ENCODE data around the gene POLR1A. TPM values are rescaled to one million over a fixed set of nuclear protein-coding genes. Genes with fewer than 3 reads are reported as not detected.

The POLR1A gene
- total RNA-seq, 1 experiment from 2014 or later = 19.4 TPM

- H2AFZ ChIP-seq (ENCODE audit: low read length) = no peak overlapping the region
- no peak overlapping the region for H3K9ac ChIP-seq (ENCODE audit: low read length)
- H3K79me2 ChIP-seq (ENCODE audit: low read length) = no peaks in the 10 kb centered on the region
- no peak for DNase-seq
- no peak overlapping the region for H3K4me2 ChIP-seq (ENCODE audit: low read depth, low read length, poor library complexity, severe bottlenecking)
- H3K9me3 ChIP-seq (ENCODE audit: low read length) = no peaks in the 10 kb centered on the region
- peaks cover 50% of the 10 kb centered on the region; the same call in 1 of the 2 replicates for H3K36me3 ChIP-seq (ENCODE audit: insufficient read depth, low read length)
- H3K9me2 ChIP-seq (replicated peaks; ENCODE audit: insufficient read depth, low read length) = no peaks in the 10 kb centered on the region
- no peaks in the 10 kb centered on the region for H3K4me1 ChIP-seq (ENCODE audit: low read length)
- no peak overlapping the region for H3K27ac ChIP-seq (ENCODE audit: low read length)
- H3K27me3 ChIP-seq (ENCODE audit: low read length) = no peaks in the 10 kb centered on the region
- H3K4me3 ChIP-seq (ENCODE audit: low read length) = no peak overlapping the region
- H4K20me1 ChIP-seq (ENCODE audit: insufficient read depth, low read depth, low read length) = 0 out of 2 replicates have a peak, but pooled peaks cover 3% of the 10 kb centered on the region
These were observed 74.5 kb downstream of the POLR1A start for GRCh38 chr2:86031151-86031550.

- Histone ChIP-seq H3K9ac (ENCODE audit: low read length) (no peak overlapping the region), H3K4me1 (ENCODE audit: low read length) (no peaks in the 10 kb centered on the region), H3K9me3 (ENCODE audit: low read length) (no peaks in the 10 kb centered on the region), H3K4me2 (ENCODE audit: low read depth, low read length, poor library complexity, severe bottlenecking) (no peak overlapping the region), H3K27me3 (ENCODE audit: low read length) (no peaks in the 10 kb centered on the region), H3K9me2 (replicated peaks; ENCODE audit: insufficient read depth, low read length) (no peaks in the 10 kb centered on the region), H3K79me2 (ENCODE audit: low read length) (no peaks in the 10 kb centered on the region), H2AFZ (ENCODE audit: low read length) (no peak overlapping the region), H4K20me1 (ENCODE audit: insufficient read depth, low read depth, low read length) (0 out of 2 replicates have a peak, but pooled peaks cover 3% of the 10 kb centered on the region), H3K4me3 (ENCODE audit: low read length) (no peak overlapping the region), H3K27ac (ENCODE audit: low read length) (no peak overlapping the region), H3K36me3 (ENCODE audit: insufficient read depth, low read length) (peaks cover 55% of the 10 kb centered on the region; the same call in 1 of the 2 replicates)
- DNase-seq = no peak
These were observed 75.8 kb downstream of the POLR1A start for GRCh38 chr2:86029873-86030272.

- Histone ChIP-seq H4K20me1 (ENCODE audit: insufficient read depth, low read depth, low read length) (0 out of 2 replicates have a peak, but pooled peaks cover under 1% of the 10 kb centered on the region), H3K27ac (ENCODE audit: low read length) (no peak overlapping the region), H3K4me3 (ENCODE audit: low read length) (no peak overlapping the region), H3K4me1 (ENCODE audit: low read length) (no peaks in the 10 kb centered on the region), H2AFZ (ENCODE audit: low read length) (no peak overlapping the region), H3K4me2 (ENCODE audit: low read depth, low read length, poor library complexity, severe bottlenecking) (no peak overlapping the region), H3K79me2 (ENCODE audit: low read length) (no peaks in the 10 kb centered on the region), H3K9ac (ENCODE audit: low read length) (no peak overlapping the region), H3K27me3 (ENCODE audit: low read length) (no peaks in the 10 kb centered on the region), H3K9me2 (replicated peaks; ENCODE audit: insufficient read depth, low read length) (no peaks in the 10 kb centered on the region), H3K36me3 (ENCODE audit: insufficient read depth, low read length) (peaks cover 58% of the 10 kb centered on the region; the same call in 1 of the 2 replicates), H3K9me3 (ENCODE audit: low read length) (no peaks in the 10 kb centered on the region)
- no peak for DNase-seq
These were observed 76.8 kb downstream of the POLR1A start for GRCh38 chr2:86028766-86029381.

GRCh38 chr2:86027922-86028765 lies 77.5 kb downstream of the POLR1A start:
- H3K79me2 ChIP-seq (ENCODE audit: low read length) = no peaks in the 10 kb centered on the region
- H3K4me1 ChIP-seq (ENCODE audit: low read length) = no peaks in the 10 kb centered on the region
- no peaks in the 10 kb centered on the region for H4K20me1 ChIP-seq (ENCODE audit: insufficient read depth, low read depth, low read length)
- no peak overlapping the region for H3K27ac ChIP-seq (ENCODE audit: low read length)
- H3K36me3 ChIP-seq (ENCODE audit: insufficient read depth, low read length) = peaks cover 59% of the 10 kb centered on the region; the same call in 1 of the 2 replicates
- no peak for DNase-seq
- no peak overlapping the region for H3K4me3 ChIP-seq (ENCODE audit: low read length)
- no peak overlapping the region for H3K9ac ChIP-seq (ENCODE audit: low read length)
- no peaks in the 10 kb centered on the region for H3K27me3 ChIP-seq (ENCODE audit: low read length)
- H3K9me3 ChIP-seq (ENCODE audit: low read length) = no peaks in the 10 kb centered on the region
- no peaks in the 10 kb centered on the region for H3K9me2 ChIP-seq (replicated peaks; ENCODE audit: insufficient read depth, low read length)
- no peak overlapping the region for H3K4me2 ChIP-seq (ENCODE audit: low read depth, low read length, poor library complexity, severe bottlenecking)
- no peak overlapping the region for H2AFZ ChIP-seq (ENCODE audit: low read length)

- no peaks in the 10 kb centered on the region for H4K20me1 ChIP-seq (ENCODE audit: insufficient read depth, low read depth, low read length)
- H3K9me3 ChIP-seq (ENCODE audit: low read length) = no peaks in the 10 kb centered on the region
- H3K27ac ChIP-seq (ENCODE audit: low read length) = no peak overlapping the region
- H2AFZ ChIP-seq (ENCODE audit: low read length) = no peak overlapping the region
- no peaks in the 10 kb centered on the region for H3K4me1 ChIP-seq (ENCODE audit: low read length)
- no peaks in the 10 kb centered on the region for H3K9me2 ChIP-seq (replicated peaks; ENCODE audit: insufficient read depth, low read length)
- no peak overlapping the region for H3K9ac ChIP-seq (ENCODE audit: low read length)
- H3K4me2 ChIP-seq (ENCODE audit: low read depth, low read length, poor library complexity, severe bottlenecking) = no peak overlapping the region
- peaks cover 53% of the 10 kb centered on the region; the same call in 1 of the 2 replicates for H3K36me3 ChIP-seq (ENCODE audit: insufficient read depth, low read length)
- H3K27me3 ChIP-seq (ENCODE audit: low read length) = no peaks in the 10 kb centered on the region
- no peak overlapping the region for H3K4me3 ChIP-seq (ENCODE audit: low read length)
- no peak for DNase-seq
- H3K79me2 ChIP-seq (ENCODE audit: low read length) = no peaks in the 10 kb centered on the region
These were observed 78.3 kb downstream of the POLR1A start for GRCh38 chr2:86027196-86027921.

GRCh38 chr2:86026744-86027065 lies 79.0 kb downstream of the POLR1A start:
- H3K4me1 ChIP-seq (ENCODE audit: low read length) = no peaks in the 10 kb centered on the region
- H3K9me2 ChIP-seq (replicated peaks; ENCODE audit: insufficient read depth, low read length) = no peaks in the 10 kb centered on the region
- DNase-seq = no peak
- H3K4me2 ChIP-seq (ENCODE audit: low read depth, low read length, poor library complexity, severe bottlenecking) = no peak overlapping the region
- H3K9me3 ChIP-seq (ENCODE audit: low read length) = no peaks in the 10 kb centered on the region
- no peaks in the 10 kb centered on the region for H4K20me1 ChIP-seq (ENCODE audit: insufficient read depth, low read depth, low read length)
- no peak overlapping the region for H3K4me3 ChIP-seq (ENCODE audit: low read length)
- H3K27me3 ChIP-seq (ENCODE audit: low read length) = no peaks in the 10 kb centered on the region
- H2AFZ ChIP-seq (ENCODE audit: low read length) = no peak overlapping the region
- no peaks in the 10 kb centered on the region for H3K79me2 ChIP-seq (ENCODE audit: low read length)
- H3K27ac ChIP-seq (ENCODE audit: low read length) = no peak overlapping the region
- no peak overlapping the region for H3K9ac ChIP-seq (ENCODE audit: low read length)
- H3K36me3 ChIP-seq (ENCODE audit: insufficient read depth, low read length) = peaks cover 48% of the 10 kb centered on the region; the same call in 1 of the 2 replicates

GRCh38 chr2:86025976-86026743 lies 79.5 kb downstream of the POLR1A start:
- Histone ChIP-seq H3K36me3 (ENCODE audit: insufficient read depth, low read length) (peaks cover 46% of the 10 kb centered on the region; the same call in 1 of the 2 replicates), H3K4me2 (ENCODE audit: low read depth, low read length, poor library complexity, severe bottlenecking) (no peak overlapping the region), H2AFZ (ENCODE audit: low read length) (no peak overlapping the region), H3K9me3 (ENCODE audit: low read length) (no peaks in the 10 kb centered on the region), H3K27me3 (ENCODE audit: low read length) (no peaks in the 10 kb centered on the region), H4K20me1 (ENCODE audit: insufficient read depth, low read depth, low read length) (0 out of 2 replicates have a peak, but pooled peaks cover 4% of the 10 kb centered on the region), H3K4me3 (ENCODE audit: low read length) (no peak overlapping the region), H3K27ac (ENCODE audit: low read length) (no peak overlapping the region), H3K79me2 (ENCODE audit: low read length) (no peaks in the 10 kb centered on the region), H3K9me2 (replicated peaks; ENCODE audit: insufficient read depth, low read length) (no peaks in the 10 kb centered on the region), H3K4me1 (ENCODE audit: low read length) (no peaks in the 10 kb centered on the region), H3K9ac (ENCODE audit: low read length) (no peak overlapping the region)
- DNase-seq = no peak
